Measurements from ENCODE around the gene PRDM16. TPM values are rescaled to one million over a fixed set of nuclear protein-coding genes. Genes with fewer than 3 reads are reported as not detected.

The PRDM16 gene
- total and polyA plus RNA-seq, 2 of the 4 experiments (the other 2 are of a cell fraction): 0.02 TPM; not detected in 1

DNA sequence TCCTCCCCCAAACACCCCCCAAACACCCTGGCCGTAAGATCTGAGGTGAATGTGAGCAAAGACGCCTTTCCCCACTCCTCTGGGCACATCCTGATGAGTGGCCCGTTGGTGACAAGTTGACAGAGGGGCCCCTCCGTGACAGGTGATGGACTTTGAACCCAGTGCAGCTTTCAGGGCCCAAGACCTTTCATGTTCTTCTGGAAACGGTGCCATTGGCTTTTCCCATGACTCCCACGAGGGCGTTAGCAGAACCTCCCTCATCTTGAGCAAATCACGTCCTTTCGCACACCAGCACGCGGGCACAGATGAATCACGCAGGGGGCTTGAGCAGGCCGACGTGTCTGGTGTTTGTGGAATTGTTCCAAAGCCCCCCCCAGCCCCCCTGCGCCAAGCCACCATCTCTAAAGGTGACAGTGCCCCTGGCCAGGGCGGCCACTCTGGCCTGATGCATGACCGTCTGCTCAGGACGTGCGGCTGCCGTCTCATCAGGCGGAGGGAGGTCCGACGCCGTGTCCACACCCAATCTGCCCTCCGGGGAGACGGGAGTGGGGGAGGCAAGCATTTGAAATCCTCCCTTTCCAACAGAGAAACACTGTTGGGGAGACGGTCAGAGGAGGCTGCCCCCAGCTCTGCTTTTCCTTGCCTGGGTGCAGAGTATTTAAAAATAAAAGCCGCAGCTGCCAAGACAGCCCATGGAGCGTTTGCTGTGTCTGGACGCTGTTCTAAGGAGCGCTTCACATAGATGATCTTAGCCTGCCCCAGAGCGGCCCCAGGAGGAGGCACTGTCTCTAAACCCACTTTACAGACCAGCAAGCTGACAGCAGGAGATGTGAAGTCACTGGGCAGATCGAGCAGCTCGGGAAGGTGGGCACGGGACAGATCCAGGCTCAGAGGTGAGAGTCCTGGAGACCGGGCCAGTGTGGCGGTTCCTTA lies 287.2 kb downstream of the PRDM16 start:
- Histone ChIP-seq H2BK120ac (ENCODE audit: low read depth, low read length) (no peak overlapping the region), H4K91ac (ENCODE audit: insufficient read depth, low read depth, low read length) (no peak overlapping the region), H2BK5ac (ENCODE audit: low read depth, low read length, poor library complexity, severe bottlenecking) (no peak overlapping the region), H3K4me1 (ENCODE audit: control insufficient read depth, insufficient read depth, low read length) (no peaks in the 10 kb centered on the region), H3K36me3 (ENCODE audit: control insufficient read depth, insufficient read depth, low read length) (no peaks in the 10 kb centered on the region), H2AK5ac (ENCODE audit: low read depth, low read length) (no peak overlapping the region), H3K18ac (ENCODE audit: low read depth, low read length) (no peak overlapping the region), H3K27ac (ENCODE audit: insufficient read depth, low read length) (no peak overlapping the region), H3K4me3 (ENCODE audit: insufficient read depth, low read depth, low read length) (no peak overlapping the region), H2BK20ac (ENCODE audit: low read depth, low read length) (no peak overlapping the region), H4K5ac (ENCODE audit: low read depth, low read length) (no peak overlapping the region), H4K20me1 (ENCODE audit: insufficient read depth, low read length) (no peaks in the 10 kb centered on the region), H4K8ac (ENCODE audit: low read depth in 2 of 2, low read length in 2 of 2) (no peak overlapping the region), H3K4me2 (ENCODE audit: low read depth, low read length) (no peak overlapping the region), H2BK15ac (ENCODE audit: low read depth, low read length) (no peak overlapping the region), H2AK9ac (replicated peaks; ENCODE audit: low read depth, low read length, poor library complexity) (no peak overlapping the region), H3K79me1 (ENCODE audit: low read depth in 1 of 2, low read length in 2 of 2) (no peaks in the 10 kb centered on the region), H3K27me3 (ENCODE audit: control insufficient read depth, insufficient read depth, low read length) (peaks cover 18% of the 10 kb centered on the region), H3K14ac (replicated peaks; ENCODE audit: low read depth, low read length) (no peak overlapping the region), H3K56ac (ENCODE audit: extremely low read depth, insufficient read depth, low read length) (no peak overlapping the region), H3K4ac (ENCODE audit: low read depth, low read length) (no peak overlapping the region), H3K23ac (ENCODE audit: low read depth, low read length) (no peak overlapping the region), H3K9me1 (ENCODE audit: insufficient read depth, low read length) (no peaks in the 10 kb centered on the region), H3K9me3 (ENCODE audit: control insufficient read depth, insufficient read depth, low read length) (no peaks in the 10 kb centered on the region; the same call in 1 of the 2 replicates), H3K9ac (ENCODE audit: low read depth, low read length) (no peak overlapping the region), H2AFZ (replicated peaks; ENCODE audit: low read length, poor library complexity) (no peak overlapping the region)
- in situ Hi-C loops (cut with MboI; ENCODE audit: low sequenced_read_pairs) (no loop called here), intact Hi-C loops (cut with micrococcal nuclease) (no loop called here), dilution Hi-C loops (cut with HindIII; ENCODE audit: low sequenced_read_pairs, unreplicated experiment) (no loop called here)
- ChIA-PET CTCF (no interaction called here), POLR2A (ENCODE audit: unreplicated experiment) (no interaction called here)
- TF ChIP-seq MXI1 (IDR thresholded peaks at IDR 0.05; ENCODE audit: borderline replicate concordance, low read depth, low read length) (no peak), SMC3 (IDR thresholded peaks at IDR 0.05; ENCODE audit: low read depth, low read length) (no peak), BHLHE40 (IDR thresholded peaks at IDR 0.05; ENCODE audit: low read depth, low read length) (no peak), POLR2A (IDR thresholded peaks at IDR 0.05; ENCODE audit: low read depth, low read length) (no peak), RFX5 (IDR thresholded peaks at IDR 0.05; ENCODE audit: low read depth, low read length) (no peak), ELK1 (IDR thresholded peaks at IDR 0.05; ENCODE audit: borderline replicate concordance, low read depth, low read length) (no peak), MAZ (IDR thresholded peaks at IDR 0.05; ENCODE audit: borderline replicate concordance, low read depth, low read length) (no peak), USF2 (IDR thresholded peaks at IDR 0.05; ENCODE audit: low read depth, low read length) (no peak), RAD21 (IDR thresholded peaks at IDR 0.05; ENCODE audit: low read length) (no peak), CEBPB (IDR thresholded peaks at IDR 0.05; ENCODE audit: low read depth, low read length) (no peak), CHD1 (IDR thresholded peaks at IDR 0.05; ENCODE audit: low read depth, low read length) (no peak), MAFK (IDR thresholded peaks at IDR 0.05; ENCODE audit: low read depth, low read length) (no peak), CTCF (conservative IDR thresholded peaks at IDR 0.05; ENCODE audit: low read depth, low read length) (no peak), FOS (IDR thresholded peaks at IDR 0.05; ENCODE audit: low read depth, low read length) (no peak), NFE2L2 (IDR thresholded peaks at IDR 0.05; ENCODE audit: low read depth, low read length) (no peak)
- DNase-seq: no peak
- no TSS peak for BruUV-seq (replicated peaks)
- no peak for ATAC-seq (ENCODE audit: low read depth)
- WGBS, 2 experiments (ENCODE audit: extremely low coverage in 2 of 2, insufficient read length in 1 of 2): 51% methylated on average over 5 of the region's 37 CpGs; no CpG with 5 or more reads in 1 of the 2 experiments
